ENCODE results near the gene TMEM107.
A peak's percentile ranks its signal among the peaks of the same experiment; 100 is the strongest.

TMEM107 gene

DNA sequence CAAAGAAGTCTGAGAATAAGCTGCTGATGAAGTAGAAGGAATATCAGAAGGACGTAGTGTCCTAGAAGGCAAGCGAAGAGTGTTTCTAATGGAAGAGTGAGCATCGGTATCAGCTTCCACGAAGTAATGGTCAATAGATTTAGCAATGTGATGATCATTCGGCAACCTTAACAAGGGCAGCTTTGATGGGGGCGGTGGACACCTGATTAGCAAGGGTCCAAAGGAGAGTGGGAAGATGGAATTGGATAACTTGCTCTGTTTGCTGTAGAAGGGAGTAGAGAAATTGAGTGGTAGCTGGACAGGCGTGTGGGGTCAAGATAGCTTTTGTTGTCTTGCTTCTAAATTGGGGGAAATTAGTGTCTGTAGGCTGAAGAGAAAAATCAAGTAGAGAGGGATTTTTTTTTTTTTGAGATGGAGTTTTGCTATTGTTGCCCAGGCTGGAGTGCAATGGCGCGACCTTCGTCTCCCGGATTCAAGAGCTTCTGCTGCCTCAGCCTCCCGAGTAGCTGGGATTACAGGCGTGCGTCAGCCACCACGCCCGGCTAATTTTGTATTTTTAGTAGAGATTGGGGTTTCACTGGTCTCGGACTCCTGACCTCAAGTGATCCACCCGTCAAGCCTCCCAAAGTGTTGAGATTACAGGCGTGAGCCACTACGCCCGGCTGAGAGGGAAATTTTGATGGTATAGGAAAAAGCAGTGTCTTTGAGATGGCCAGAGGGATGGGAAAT is 38.4 kb downstream of the TMEM107 start:
- no peak for DNase-seq (ENCODE audit: low read depth)

DNA sequence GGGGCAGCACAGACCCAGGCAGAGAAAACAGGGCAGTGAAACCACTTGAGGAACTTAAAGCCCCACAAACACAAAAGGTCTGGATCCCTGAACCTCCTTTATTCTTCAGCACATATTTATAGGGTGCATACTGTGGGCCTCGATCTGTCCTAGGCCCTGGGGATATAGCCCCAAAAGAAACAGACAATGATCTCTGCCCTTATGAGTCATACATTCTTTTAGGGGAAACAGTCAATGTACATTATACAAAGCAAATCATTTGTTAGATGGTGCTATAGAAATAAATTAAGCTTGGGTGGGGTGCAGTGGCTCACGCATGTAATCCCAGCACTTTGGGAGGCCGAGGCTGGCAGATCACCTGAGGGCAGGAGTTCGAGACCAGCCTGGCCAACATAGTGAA is 42.2 kb downstream of the TMEM107 start:
- DNase-seq (ENCODE audit: low read depth), result no peak

DNA sequence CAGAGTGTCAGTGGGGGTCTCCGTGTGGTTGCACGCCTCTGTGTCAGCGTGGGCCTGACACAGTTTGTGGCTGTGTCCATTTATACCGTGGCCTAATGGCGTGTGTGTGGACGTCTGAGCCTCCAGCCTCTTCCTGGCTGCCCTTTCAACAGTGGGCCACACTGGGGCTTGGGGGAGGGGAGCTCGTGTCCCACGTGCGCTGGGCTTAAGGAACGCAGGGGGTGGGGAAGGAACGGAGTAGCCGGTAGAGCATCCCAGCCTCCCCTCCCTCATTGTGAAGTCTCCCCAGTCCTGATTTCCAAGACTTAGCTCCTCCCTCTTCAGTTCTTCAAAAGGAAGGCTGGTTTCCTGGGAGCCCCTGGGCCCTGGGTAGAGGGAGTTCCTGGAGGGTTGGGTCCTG is 42.8 kb downstream of the TMEM107 start:
- DNase-seq (ENCODE audit: low read depth), result no peak

DNA sequence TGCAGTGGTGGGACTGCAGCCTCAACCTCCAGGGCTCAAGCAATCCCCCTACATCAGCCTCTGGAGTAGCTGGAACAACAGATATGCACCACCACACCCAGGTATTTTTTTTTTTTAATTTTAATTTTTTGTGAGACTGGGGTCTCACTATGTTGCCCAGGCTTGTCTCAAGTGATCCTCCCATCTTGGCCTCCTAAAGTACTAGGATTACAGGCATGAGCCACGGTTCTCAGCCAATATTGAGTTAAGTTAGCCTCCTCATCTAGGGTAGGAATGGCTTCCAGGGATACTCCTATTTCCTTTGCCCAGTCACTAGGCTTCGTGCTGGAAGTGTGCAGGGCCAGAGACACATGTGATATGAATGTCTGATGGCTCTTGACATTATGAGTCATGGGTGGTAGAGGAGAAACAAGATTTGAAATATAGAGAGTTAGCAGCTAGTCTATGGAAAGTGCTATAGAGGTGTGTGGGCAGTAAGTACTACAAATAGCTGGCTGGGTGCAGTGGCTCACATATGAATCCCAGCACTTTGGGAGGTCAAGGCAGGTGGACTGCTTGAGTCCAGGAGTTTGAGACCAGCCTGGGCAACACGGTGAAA is 44.2 kb downstream of the TMEM107 start:
- no peak for DNase-seq (ENCODE audit: low read depth)

DNA sequence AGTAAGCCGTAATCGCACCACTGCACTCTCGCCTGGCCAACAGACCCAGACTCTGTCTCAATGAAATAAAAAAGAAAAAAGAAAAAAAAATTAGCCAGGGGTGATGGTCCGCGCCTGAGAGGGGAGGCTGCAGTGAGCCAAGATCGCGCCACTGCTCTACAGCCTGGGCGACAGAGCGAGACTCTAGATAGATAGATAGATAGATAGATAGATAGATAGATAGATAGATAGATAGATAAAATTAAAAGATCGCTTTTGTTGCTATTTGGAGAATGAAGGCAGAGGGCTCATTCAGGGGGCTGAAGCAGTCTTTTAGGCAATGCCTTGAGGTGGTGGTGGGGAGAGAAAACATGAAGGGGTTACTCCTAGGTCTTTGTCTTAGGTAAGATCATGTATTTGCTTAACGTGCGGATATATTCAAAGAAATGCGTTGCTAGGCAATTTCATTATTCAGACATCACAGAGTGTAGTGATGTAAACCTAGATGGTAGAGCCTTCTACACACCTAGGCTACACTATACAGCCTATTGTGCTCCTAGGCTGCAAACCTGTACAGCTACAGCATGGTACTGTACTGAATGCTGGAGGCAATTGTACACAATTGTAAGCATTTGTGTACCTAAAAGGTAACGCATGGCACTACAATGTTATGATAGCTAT is 47.9 kb downstream of the TMEM107 start:
- DNase-seq (ENCODE audit: low read depth), result no peak

DNA sequence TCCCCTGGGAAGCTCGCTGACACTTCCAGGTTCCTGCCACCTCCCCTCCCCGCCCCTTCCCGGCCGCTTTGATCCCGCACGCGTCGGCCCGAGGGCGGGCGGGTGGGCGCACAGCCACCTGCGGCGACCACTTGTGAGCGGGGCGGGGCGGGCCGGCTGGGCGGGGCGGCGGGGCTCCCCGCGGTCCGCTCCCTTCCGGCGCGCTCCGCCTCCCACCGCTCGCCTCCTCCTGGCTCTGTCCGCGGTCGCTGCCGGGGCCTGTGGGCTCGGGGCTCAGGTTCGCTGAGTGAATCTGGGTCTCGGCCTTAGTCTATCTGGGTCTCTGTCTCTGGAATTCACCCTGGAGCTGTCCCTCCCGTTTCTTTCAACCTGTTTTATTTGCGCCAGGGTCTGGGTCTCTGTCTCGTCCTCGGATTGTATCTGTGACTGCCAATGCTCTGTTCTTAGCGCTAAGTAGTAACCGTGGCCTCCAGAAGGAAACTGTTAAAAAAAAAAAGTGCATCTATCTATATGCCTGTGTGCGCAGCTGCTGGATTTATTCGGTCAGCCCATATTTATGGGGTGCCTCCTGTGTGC is 49.6 kb downstream of the TMEM107 start:
- DNase-seq (ENCODE audit: low read depth), result no peak

DNA sequence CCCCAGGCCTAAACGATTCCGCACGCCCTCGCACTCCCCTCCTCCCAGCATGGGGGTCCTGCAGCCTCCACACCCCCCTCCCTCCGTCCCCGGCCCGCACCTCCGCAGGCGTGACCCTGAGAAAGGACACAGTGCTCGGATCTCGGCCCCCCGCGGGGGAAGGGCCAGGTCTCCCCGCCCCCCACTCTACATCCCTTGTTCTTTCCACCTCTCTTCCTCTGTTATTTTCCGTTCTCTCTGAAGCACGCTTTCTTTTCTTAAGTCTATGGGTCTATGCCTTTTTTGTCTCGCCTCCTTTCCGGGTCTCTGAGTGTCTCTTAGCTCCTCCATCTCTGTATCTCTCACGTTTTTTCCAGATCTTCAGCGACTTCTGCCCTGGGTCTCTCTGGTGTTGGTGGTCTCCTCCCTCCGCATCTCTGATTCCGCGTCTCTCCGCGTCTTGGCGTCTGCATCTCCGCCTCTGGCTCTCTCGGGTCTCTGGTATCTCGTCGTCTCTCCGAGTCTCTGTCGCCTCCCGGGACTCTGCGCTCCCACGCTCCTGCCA is 50.2 kb downstream of the TMEM107 start:
- no peak for DNase-seq (ENCODE audit: low read depth)

DNA sequence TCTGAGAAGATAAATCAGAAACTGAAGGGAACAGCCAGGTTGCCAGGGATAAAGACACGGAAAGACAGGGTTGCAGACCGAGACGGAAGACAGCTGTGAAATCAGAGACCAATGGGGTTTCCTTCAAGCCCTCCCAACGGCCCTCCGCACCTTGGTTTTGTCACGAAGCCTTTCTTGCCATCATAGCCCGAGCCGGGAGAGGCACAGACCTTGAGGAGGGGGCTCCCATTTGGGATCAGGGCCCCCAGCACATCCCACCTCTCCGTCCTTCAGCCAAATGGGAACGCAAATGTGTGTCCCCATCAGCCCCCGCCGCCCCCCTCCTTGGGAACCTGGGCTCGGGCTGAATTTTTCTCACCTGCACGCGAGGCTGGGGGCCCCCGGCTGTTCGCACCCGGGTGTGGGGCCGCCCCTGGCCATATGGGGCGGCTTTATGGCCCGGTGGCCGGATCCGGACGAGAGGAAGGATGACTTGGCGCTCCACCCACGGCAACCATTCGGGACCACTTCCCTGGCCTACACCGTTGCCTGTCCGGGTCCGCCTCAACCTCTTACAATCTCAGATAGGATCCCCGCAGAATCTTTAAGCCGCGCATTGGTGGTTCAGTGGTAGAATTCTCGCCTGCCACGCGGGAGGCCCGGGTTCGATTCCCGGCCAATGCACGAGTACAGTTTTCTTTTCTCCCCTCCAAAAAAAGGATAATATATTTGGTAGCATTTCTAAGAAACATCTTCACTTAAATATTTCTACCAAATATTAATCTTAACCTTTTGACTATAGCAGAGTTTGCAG is 50.8 kb downstream of the TMEM107 start:
- peak; percentile 93 for DNase-seq (ENCODE audit: low read depth)

DNA sequence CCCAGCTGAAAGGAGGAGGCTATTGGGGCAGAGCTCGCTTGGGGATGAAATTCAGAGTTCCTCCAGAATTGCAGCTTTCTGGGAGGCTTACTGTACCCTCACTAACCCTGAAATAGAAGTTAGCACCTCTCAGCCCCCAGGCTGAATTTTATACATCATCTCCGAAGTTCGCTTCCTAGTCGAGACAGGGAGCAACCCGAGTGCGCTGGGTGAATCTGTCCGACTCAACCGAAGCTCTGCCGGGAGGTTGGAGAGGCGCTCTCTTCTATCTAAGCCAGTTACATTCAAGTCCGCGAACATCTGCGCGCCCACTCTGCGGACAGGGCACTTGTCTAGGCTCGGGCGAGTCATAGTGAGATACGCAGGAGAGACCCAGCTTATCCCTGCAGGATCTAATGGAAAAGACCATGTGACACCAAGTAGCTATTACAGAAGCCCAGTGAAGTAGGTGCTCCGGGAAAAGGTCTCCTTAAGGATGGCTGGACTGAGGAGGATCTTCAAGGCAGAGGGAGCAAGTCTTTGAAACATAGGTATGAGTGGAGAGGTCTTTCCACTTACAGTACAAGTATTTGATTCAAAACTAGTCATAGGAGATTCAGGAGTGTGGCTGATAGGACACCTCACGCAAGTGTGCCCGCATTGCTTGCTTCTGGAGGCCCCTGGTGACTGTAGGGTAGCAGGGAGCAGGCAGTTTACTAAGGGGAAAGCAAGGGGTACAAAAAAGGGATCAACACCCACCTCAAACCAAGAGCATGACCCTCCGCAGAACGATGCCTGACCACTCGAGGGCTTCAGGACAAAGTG is 51.6 kb downstream of the TMEM107 start:
- DNase-seq (ENCODE audit: low read depth), result no peak

DNA sequence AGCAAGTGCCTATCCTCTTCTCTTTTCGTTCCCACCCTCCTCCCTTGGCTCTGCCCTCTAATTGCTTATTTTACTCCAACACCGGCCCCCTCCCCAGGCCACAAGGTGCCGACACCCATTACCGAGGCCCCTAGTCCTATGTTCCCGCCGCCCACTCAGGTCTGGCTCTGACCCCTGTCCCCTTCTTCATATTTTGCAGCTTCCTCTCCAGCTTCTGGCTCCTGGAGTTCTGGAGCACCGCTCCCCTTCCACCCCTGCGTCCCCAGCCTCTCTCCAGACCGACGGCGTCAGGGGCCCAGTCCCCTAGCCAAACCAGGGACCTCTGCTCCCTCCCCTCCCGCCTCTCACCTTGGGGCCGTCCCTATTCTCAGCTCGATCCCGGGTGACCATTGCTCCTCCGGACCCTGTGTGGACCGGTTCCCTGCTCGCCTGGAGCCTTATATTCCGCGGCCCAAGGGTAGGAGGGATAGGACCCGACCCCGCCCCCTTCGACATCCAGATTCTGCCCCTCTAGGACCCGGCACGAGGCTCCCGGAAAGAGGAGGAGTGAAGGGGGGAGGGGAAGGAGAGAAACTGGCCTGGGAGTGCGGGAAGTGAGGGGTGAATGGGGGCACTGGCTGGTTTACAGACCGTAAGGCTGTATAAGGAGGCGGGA is 52.4 kb downstream of the TMEM107 start, which contains the start of gene HES7:
Gene HES7, minus strand, starts transcription at position 412 of the 655 bp plus-strand sequence. Its CDS starts 22 bp downstream, at position 390.
- DNase-seq (ENCODE audit: low read depth), result no peak

DNA sequence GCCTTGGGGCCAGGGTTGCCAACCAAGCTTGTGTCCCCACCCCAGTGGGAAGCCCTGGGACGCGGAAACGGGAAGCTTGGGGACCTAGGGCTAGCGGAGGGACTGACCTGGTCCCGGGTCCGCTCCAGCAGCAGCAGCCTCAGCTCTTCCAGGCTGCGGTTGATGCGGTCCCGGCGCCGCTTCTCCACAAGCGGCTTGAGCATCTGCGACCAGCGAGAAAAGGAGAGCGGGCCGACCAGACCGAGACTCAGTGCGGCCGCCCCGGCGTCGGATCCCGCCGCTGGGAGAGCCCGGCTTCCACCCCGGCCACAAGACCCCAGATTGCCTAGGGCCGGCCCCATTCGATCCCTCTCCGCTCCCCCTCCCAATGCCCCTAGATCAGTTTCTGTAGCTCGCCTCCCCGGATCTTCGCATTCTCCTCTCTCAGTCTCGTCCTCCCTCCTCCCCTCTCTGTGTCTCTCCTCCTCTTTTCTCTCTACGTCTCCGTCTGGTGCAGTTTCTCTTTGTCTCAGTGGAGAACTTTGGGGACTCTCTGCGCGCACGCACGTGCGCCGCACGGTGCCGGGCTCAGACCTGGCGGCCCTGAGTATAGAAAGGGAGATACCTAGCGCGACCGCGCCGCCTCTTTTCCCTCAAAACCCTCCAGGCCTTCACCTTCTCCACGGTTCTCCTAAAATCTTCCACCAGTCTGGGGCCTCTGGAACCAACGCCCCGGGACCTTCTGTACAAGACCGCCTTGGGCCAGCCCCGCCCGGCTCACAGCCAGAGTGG is 53.1 kb downstream of the TMEM107 start:
- DNase-seq (ENCODE audit: low read depth), result no peak
